Measurements from ENCODE around the gene PEAR1.

PEAR1 gene

GRCh38 chr1:156895927-156896326, 2.4 kb downstream of the PEAR1 start:
- no peak for TF ChIP-seq CTCF (IDR thresholded peaks at IDR 0.05; ENCODE audit: control extremely low read depth, extremely low read depth, low read depth, missing control alignments)
- DNase-seq (ENCODE audit: extremely low spot score) = no peak
- ChIA-PET CTCF (interaction anchor here (1.3 kb wide), 1 partner anchor 85 kb away, joined by 3 read pairs; no protein-coding TSS in a partner anchor), POLR2A (no interaction called here)

- ChIA-PET CTCF (no interaction called here), POLR2A (no interaction called here)
- no peak for DNase-seq (ENCODE audit: extremely low spot score)
- TF ChIP-seq CTCF (IDR thresholded peaks at IDR 0.05; ENCODE audit: control extremely low read depth, extremely low read depth, low read depth, missing control alignments) = no peak
These were observed 3.0 kb downstream of the PEAR1 start for GRCh38 chr1:156896490-156897033.

GRCh38 chr1:156897078-156897825, 3.7 kb downstream of the PEAR1 start:
- no peak for TF ChIP-seq CTCF (IDR thresholded peaks at IDR 0.05; ENCODE audit: control extremely low read depth, extremely low read depth, low read depth, missing control alignments)
- ChIA-PET CTCF (interaction anchor here (1.4 kb wide), 1 partner anchor 171 kb away, joined by 3 read pairs; no protein-coding TSS in a partner anchor), POLR2A (no interaction called here)
- DNase-seq (ENCODE audit: extremely low spot score) = no peak

GRCh38 chr1:156898161-156898566, 4.6 kb downstream of the PEAR1 start:
- TF ChIP-seq CTCF (IDR thresholded peaks at IDR 0.05; ENCODE audit: control extremely low read depth, extremely low read depth, low read depth, missing control alignments) = no peak
- ChIA-PET POLR2A (no interaction called here), CTCF (interaction anchor here (1.2 to 5.0 kb wide), 3 partner anchors 7 to 172 kb away, joined by 3 to 31 read pairs (median 3); partner anchors contain the start of gene PEAR1)
- no peak for DNase-seq (ENCODE audit: extremely low spot score)

- DNase-seq (ENCODE audit: extremely low spot score) = no peak
- CTCF ChIA-PET = interaction anchor here (0.8 to 5.0 kb wide), 6 partner anchors 8 to 173 kb away, joined by 3 to 31 read pairs (median 4); partner anchors contain the start of gene PEAR1
- POLR2A ChIA-PET = no interaction called here
- no peak for TF ChIP-seq CTCF (IDR thresholded peaks at IDR 0.05; ENCODE audit: control extremely low read depth, extremely low read depth, low read depth, missing control alignments)
These were observed 5.6 kb downstream of the PEAR1 start for GRCh38 chr1:156898971-156899664.

GRCh38 chr1:156899956-156900718, 6.6 kb downstream of the PEAR1 start:
- no peak for TF ChIP-seq CTCF (IDR thresholded peaks at IDR 0.05; ENCODE audit: control extremely low read depth, extremely low read depth, low read depth, missing control alignments)
- CTCF ChIA-PET = interaction anchor here (2.2 to 5.0 kb wide), 2 partner anchors 9 to 37 kb away, joined by 5 to 31 read pairs; partner anchors contain the start of gene PEAR1
- POLR2A ChIA-PET = no interaction called here
- no peak for DNase-seq (ENCODE audit: extremely low spot score)

Measured in GM10248 (cell line).